Mesothelial cell of epicardium (in vitro differentiated cells): Measurements from ENCODE around the gene ASAP2. TPM values are rescaled to one million over a fixed set of nuclear protein-coding genes. Genes with fewer than 3 reads are reported as not detected.
A peak's percentile ranks its signal among the peaks of the same experiment; 100 is the strongest.

Experiments
- DNase-seq, 2 experiments: peaks; one replicate each; pipeline ENCODE4 v3.0.0; 2021; ENCODE audit warnings: low spot score in 2 of 2; ENCODE audit not compliant: unreplicated experiment in 2 of 2
- H3K27ac Mint-ChIP-seq: 2 replicates; pipeline ENCODE4 v1.8.0; 2021; ENCODE audit warnings: mixed read lengths
- H3K27me3 Mint-ChIP-seq: 2 replicates; pipeline ENCODE4 v1.8.0; 2021; ENCODE audit warnings: low read depth, mixed read lengths
- H3K36me3 Mint-ChIP-seq: 2 replicates; pipeline ENCODE4 v1.8.0; 2021; ENCODE audit warnings: mixed read lengths
- H3K4me1 Mint-ChIP-seq: 2 replicates; pipeline ENCODE4 v1.8.0; 2021; ENCODE audit warnings: mixed read lengths
- H3K4me3 Mint-ChIP-seq: 2 replicates; pipeline ENCODE4 v1.8.0; 2021; ENCODE audit warnings: mild to moderate bottlenecking, moderate library complexity, mixed read lengths
- H3K9me3 Mint-ChIP-seq: 2 replicates; pipeline ENCODE4 v1.8.0; 2021; ENCODE audit warnings: mixed read lengths
- total RNA-seq: library from RNA; stranded (reverse); gene quantifications from 3 replicates; pipeline ENCODE4 v1.2.1, GENCODE V29; 2021
- TF ChIP-seq, protein P1 (sequence below): fragments of 200-600 bp; sonication (generic); IDR thresholded peaks from one replicate; pipeline ENCODE4 v1.5.0; 2021; ENCODE audit warnings: antibody characterized with exemption; ENCODE audit not compliant: unreplicated experiment

ASAP2 gene
- total RNA-seq, 1 donor from 2014 or later: 25.8 TPM

GRCh38 chr2:9273486-9274130, 67.0 kb downstream of the ASAP2 start:
- no peak for DNase-seq
- H3K27ac Mint-ChIP-seq: peak overlapping the region; percentile 4
- TF ChIP-seq, protein P1, sequence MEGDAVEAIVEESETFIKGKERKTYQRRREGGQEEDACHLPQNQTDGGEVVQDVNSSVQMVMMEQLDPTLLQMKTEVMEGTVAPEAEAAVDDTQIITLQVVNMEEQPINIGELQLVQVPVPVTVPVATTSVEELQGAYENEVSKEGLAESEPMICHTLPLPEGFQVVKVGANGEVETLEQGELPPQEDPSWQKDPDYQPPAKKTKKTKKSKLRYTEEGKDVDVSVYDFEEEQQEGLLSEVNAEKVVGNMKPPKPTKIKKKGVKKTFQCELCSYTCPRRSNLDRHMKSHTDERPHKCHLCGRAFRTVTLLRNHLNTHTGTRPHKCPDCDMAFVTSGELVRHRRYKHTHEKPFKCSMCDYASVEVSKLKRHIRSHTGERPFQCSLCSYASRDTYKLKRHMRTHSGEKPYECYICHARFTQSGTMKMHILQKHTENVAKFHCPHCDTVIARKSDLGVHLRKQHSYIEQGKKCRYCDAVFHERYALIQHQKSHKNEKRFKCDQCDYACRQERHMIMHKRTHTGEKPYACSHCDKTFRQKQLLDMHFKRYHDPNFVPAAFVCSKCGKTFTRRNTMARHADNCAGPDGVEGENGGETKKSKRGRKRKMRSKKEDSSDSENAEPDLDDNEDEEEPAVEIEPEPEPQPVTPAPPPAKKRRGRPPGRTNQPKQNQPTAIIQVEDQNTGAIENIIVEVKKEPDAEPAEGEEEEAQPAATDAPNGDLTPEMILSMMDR: no peak
- no peaks in the 10 kb centered on the region for H3K27me3 Mint-ChIP-seq
- peaks cover 18% of the 10 kb centered on the region for H3K36me3 Mint-ChIP-seq
- H3K4me1 Mint-ChIP-seq: peaks cover 20% of the 10 kb centered on the region
- H3K4me3 Mint-ChIP-seq: no peak overlapping the region
- peaks cover 19% of the 10 kb centered on the region for H3K9me3 Mint-ChIP-seq

GRCh38 chr2:9274701-9275343, 68.2 kb downstream of the ASAP2 start:
- DNase-seq: no peak
- Mint-ChIP-seq H3K9me3 (peaks cover 19% of the 10 kb centered on the region), H3K36me3 (peaks cover 18% of the 10 kb centered on the region), H3K4me1 (peaks cover 17% of the 10 kb centered on the region), H3K27me3 (no peaks in the 10 kb centered on the region), H3K4me3 (no peak overlapping the region), H3K27ac (no peak overlapping the region)
- TF ChIP-seq, protein P1: no peak

DNA sequence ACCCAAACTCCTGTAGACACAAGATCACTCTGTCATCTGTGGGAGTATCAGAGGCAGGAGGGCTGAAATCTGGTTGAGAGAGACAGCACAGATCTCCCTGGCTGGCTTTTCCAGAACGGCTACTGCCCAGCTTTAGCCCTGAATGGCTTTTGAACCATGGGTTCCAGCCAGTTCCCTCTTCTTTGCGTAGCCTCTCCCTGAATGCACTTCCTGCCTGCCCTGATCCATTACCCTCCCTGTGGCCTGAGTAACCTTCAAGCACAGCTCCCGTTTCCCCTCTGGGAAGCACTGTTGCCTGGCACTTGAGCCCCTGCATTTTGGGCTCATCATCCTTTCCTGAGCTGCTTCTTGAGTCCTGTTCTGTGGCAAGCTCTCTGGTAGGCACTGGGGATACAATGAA, 68.8 kb downstream of the ASAP2 start:
- Mint-ChIP-seq H3K4me3 (no peak overlapping the region), H3K4me1 (peaks cover 11% of the 10 kb centered on the region), H3K9me3 (peaks cover 19% of the 10 kb centered on the region), H3K27me3 (no peaks in the 10 kb centered on the region), H3K27ac (no peak overlapping the region), H3K36me3 (peaks cover 18% of the 10 kb centered on the region)
- DNase-seq: no peak
- TF ChIP-seq, protein P1: no peak

GRCh38 chr2:9276074-9276473, 69.5 kb downstream of the ASAP2 start:
- TF ChIP-seq, protein P1: no peak
- Mint-ChIP-seq H3K27me3 (no peaks in the 10 kb centered on the region), H3K4me1 (peaks cover 10% of the 10 kb centered on the region), H3K4me3 (no peak overlapping the region), H3K27ac (no peak overlapping the region), H3K36me3 (peaks cover 18% of the 10 kb centered on the region), H3K9me3 (peaks cover 19% of the 10 kb centered on the region)
- DNase-seq: no peak

DNA sequence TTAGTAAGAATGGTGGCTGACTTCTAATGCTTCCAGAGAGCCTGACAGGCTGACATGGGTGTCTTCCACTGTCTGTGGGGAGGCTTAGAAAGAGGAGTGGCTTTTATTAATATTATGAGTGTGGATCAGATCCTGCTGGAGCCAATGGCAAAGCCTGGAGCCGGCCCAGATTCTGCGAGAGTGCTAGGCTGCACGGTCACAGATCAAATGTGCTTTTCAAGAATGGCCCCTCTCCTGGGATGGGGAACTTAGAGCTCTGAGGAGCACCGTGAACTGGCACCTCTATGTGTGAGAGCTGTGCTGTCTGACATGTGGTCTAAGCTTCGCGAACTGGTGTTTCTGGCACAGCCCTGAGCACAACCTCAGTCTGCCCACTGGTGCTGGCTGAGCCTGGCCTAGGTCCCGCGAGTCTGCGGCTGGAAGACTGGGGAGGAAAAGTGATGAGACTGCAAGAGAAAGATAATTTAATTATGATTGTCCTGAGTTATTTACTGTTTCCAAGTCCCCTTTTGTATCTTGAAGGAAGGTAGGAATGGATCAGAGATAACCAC, 70.4 kb downstream of the ASAP2 start:
- Mint-ChIP-seq H3K27ac (no peak overlapping the region), H3K27me3 (no peaks in the 10 kb centered on the region), H3K36me3 (peaks cover 11% of the 10 kb centered on the region)

More for the DNA sequence above, 70.4 kb downstream of the ASAP2 start:
- no peak overlapping the region for H3K4me3 Mint-ChIP-seq
- peaks cover 11% of the 10 kb centered on the region for H3K9me3 Mint-ChIP-seq
- no peak for DNase-seq
- TF ChIP-seq, protein P1: no peak
- peaks cover 10% of the 10 kb centered on the region for H3K4me1 Mint-ChIP-seq
